ENCODE data around the gene AGBL1.

AGBL1 gene

DNA sequence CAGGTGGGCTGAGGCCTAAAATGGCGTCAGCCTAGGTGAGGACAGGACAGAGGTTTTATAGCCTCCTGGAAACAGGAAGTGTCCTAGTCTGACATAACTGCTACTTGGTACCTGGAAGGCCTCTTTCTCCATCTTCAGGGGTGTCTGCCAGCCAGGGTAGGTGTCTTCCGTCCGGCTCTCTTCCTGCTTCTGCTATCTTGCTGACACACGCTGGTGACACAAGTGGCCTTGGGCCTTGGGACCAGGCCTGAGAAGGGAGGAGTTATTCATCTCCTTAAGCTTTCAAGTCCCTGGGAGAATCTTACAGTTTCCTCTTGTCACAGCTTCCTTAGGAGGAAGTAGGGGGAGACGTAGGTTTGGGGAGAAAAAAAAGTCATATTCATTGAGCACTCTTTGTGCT, 551.3 kb downstream of the AGBL1 start (continued):
- TF ChIP-seq ZNF580 (tag by site-specific recombination; IDR thresholded peaks at IDR 0.05) (no peak), ZBTB8A (tag by site-specific recombination; IDR thresholded peaks at IDR 0.05) (no peak), ZNF76 (tag by site-specific recombination; IDR thresholded peaks at IDR 0.05; ENCODE audit: borderline replicate concordance, low read depth) (no peak), SCRT1 (tag by site-specific recombination; IDR thresholded peaks at IDR 0.05; ENCODE audit: borderline replicate concordance) (no peak)

DNA sequence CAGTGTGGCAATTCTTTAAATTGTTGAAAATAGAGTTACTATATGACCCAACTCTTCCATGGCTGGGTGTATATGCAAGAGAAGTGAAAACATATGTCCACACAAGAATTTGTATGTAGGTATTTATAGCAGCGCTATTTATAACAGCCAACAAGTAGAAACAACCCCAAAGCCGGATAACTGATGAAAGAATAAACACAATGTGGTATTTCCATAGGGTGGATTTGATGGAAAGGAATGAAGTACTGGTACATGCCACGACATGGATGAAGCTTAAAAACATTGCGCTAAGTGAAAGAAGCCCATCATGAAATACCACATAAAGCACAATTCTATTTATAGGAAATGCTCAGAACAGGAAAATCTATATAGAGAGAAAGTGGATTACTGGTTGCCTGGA, 554.5 kb downstream of the AGBL1 start:
- H3K9me3 ChIP-seq (ENCODE audit: control insufficient read depth, insufficient read depth, low read depth, low read length): no peaks in the 10 kb centered on the region
- ChIA-PET CTCF (no interaction called here), POLR2A (no interaction called here)
- no peaks in the 10 kb centered on the region for H3K4me1 ChIP-seq (ENCODE audit: control insufficient read depth, insufficient read depth, low read length)
- no peaks in the 10 kb centered on the region for H3K36me3 ChIP-seq (ENCODE audit: control insufficient read depth in 2 of 2, insufficient read depth in 1 of 2, low read length in 2 of 2)
- H3K4me3 ChIP-seq (ENCODE audit: low read depth, low read length): no peak overlapping the region
- no peak overlapping the region for H3K27ac ChIP-seq (ENCODE audit: extremely low read depth, low read depth, low read length)
- TF ChIP-seq SALL2 (tag by site-specific recombination; IDR thresholded peaks at IDR 0.05; ENCODE audit: borderline replicate concordance) (no peak), SETDB1 (IDR thresholded peaks at IDR 0.05; ENCODE audit: insufficient read length, low read length) (peak; percentile 20), SCRT2 (tag by site-specific recombination; IDR thresholded peaks at IDR 0.05) (no peak)

- H3K9me3 ChIP-seq (ENCODE audit: control insufficient read depth, insufficient read depth, low read depth, low read length): no peaks in the 10 kb centered on the region
- ChIA-PET CTCF (no interaction called here), POLR2A (no interaction called here)
- no peaks in the 10 kb centered on the region for H3K4me1 ChIP-seq (ENCODE audit: control insufficient read depth, insufficient read depth, low read length)
- H3K4me3 ChIP-seq (ENCODE audit: low read depth, low read length): no peak overlapping the region
- no peak overlapping the region for H3K27ac ChIP-seq (ENCODE audit: extremely low read depth, low read depth, low read length)
- no peaks in the 10 kb centered on the region for H3K36me3 ChIP-seq (ENCODE audit: control insufficient read depth in 2 of 2, insufficient read depth in 1 of 2, low read length in 2 of 2)
- no peak for TF ChIP-seq ZNF776 (tag by site-specific recombination; IDR thresholded peaks at IDR 0.05; ENCODE audit: borderline replicate concordance)
- TF ChIP-seq, protein P1, sequence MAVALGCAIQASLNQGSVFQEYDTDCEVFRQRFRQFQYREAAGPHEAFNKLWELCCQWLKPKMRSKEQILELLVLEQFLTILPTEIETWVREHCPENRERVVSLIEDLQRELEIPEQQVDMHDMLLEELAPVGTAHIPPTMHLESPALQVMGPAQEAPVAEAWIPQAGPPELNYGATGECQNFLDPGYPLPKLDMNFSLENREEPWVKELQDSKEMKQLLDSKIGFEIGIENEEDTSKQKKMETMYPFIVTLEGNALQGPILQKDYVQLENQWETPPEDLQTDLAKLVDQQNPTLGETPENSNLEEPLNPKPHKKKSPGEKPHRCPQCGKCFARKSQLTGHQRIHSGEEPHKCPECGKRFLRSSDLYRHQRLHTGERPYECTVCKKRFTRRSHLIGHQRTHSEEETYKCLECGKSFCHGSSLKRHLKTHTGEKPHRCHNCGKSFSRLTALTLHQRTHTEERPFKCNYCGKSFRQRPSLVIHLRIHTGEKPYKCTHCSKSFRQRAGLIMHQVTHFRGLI (tag by site-specific recombination; IDR thresholded peaks at IDR 0.05): no peak
- no peak for TF ChIP-seq ZNF677 (tag by site-specific recombination; IDR thresholded peaks at IDR 0.05)
- no peak for TF ChIP-seq ZNF391 (tag by site-specific recombination; IDR thresholded peaks at IDR 0.05; ENCODE audit: borderline replicate concordance, low read depth)
- no peak for TF ChIP-seq ZSCAN30 (tag by site-specific recombination; IDR thresholded peaks at IDR 0.05)
- TF ChIP-seq ZBTB44 (tag by site-specific recombination; IDR thresholded peaks at IDR 0.05): no peak
- no peak for TF ChIP-seq ZNF140 (tag by site-specific recombination; IDR thresholded peaks at IDR 0.05)
- TF ChIP-seq ZNF521 (tag by site-specific recombination; IDR thresholded peaks at IDR 0.05): no peak
- TF ChIP-seq ZFP69B (tag by site-specific recombination; IDR thresholded peaks at IDR 0.05): no peak
- no peak for TF ChIP-seq ZNF18 (tag by site-specific recombination; IDR thresholded peaks at IDR 0.05)
- no peak for TF ChIP-seq SP3 (tag by site-specific recombination; IDR thresholded peaks at IDR 0.05)
- TF ChIP-seq ZNF416 (tag by site-specific recombination; IDR thresholded peaks at IDR 0.05): no peak
- no peak for TF ChIP-seq ZNF362 (tag by site-specific recombination; IDR thresholded peaks at IDR 0.05)
- TF ChIP-seq ZNF19 (tag by site-specific recombination; IDR thresholded peaks at IDR 0.05; ENCODE audit: low read depth): no peak
These were observed 555.4 kb downstream of the AGBL1 start for GRCh38 chr15:86634992-86635638.
